GM19438 (cell line): ENCODE data around the gene ZIC3.
"Not testable (repeated sequence)": the region's sequence is repeated elsewhere in the genome, so short reads cannot be mapped to it uniquely, and the experiment has no call there.

Experiments
- ATAC-seq: cut with Tn5 transposase; IDR thresholded peaks from one replicate; pipeline ENCODE4 v1.9.1; 2021; ENCODE audit warnings: low read depth; ENCODE audit not compliant: unreplicated experiment

ZIC3 gene

DNA sequence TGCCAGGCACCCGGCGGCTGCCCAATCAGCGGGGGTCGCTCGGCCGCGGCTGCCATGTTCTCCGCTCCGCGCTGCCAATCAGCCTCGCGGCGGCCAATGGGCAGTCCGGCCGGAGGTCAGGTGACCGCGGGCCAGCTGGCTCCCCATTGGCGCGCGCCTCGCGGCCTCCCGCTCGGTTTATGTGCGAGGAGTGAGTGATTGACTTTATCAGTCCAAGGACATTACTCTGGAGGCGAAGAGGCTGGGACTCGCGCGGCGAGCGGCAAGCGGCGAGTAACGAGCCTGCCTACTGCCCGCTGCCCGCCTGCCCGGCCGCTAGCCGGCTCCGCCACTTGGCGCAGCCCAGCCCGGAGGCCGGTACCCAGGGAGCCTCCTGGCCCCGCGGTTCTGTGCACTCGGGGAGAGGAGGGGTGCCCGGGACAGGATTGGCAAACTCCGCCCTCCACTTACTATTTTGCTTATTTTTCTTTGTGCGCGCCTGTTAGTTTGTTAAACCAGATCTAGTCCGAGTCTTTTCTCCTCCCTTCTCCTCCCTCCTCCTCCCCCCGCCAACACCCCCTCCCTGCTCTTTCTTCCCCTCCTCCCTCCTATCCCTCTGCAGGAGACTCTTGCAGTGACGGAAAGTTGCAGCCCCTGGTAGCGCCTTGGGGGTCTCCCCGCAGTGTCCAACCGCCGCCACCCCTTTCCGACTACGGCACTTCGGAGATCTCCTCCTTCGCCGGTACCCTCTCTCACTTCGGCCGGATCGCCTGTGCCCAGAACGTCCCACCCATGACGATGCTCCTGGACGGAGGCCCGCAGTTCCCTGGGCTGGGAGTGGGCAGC is at the start of gene ZIC3:
TSS of gene ZIC3 (plus strand) at position 207 of the 825 bp plus-strand sequence. CDS start at position 772, 565 bp downstream.
- no peak for ATAC-seq

DNA sequence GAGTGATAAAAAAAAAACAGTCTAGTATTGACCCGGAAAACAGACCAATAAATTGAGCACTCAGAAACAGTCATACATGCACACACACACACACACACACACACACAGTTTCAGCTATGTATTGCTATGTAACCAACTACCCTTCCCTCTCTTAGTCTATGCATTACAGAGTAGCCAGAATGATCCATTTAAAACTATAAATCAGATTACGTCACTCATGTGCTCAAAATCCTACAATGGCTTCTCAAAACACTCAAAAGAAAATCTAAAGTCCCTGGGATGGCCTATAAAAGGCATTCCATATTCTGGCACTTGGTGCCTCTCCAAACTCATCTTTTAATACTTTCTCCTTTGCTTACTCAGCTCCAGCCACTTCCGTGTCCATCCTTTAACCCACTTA is 46.5 kb upstream of the ZIC3 start:
- ATAC-seq: no peak

DNA sequence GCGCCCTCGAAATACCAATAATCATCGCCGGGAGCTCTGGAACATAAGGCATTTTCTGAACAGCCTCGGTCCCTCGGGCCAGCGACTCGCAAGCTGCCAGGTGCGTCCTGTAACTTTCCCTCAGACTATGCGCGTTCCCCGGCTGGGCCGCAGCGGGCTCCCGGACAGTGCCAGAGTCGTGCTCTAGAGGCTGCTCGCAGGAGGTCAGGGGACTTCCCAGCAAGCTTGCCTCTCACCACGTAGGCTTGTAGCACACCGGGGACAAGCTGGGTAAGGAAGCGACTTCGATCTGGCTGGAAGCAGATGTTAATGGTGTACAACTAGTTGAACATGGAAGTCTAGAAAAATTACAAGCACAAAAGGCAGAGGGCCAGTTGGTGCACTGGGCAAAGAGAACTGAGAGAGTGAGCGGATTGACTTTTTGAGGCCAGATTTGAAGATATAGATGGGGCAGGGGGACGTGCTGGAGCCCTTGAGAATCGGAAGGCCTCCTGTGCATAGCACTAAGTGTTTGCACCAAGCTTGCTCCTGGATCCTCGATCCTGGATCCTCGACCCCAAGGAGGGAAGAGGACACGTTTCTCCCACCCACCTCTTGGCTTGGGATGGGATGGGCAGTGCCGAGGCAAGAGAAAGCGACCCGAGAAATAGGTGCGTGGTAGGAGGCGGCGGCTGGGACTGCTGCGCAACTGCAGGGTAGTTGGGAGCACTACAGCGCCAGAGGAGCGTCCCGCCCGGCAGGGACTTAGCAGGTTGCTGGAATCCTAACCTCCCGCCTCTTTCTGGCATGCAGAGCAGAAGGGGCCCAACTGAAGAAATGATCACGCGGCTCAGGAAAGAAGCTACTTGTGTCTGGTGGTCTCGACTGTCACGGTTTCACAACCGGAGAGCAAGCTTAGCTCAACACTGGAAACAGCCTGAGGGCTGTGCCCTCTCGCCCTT is 19.9 kb upstream of the ZIC3 start:
- no peak for ATAC-seq

DNA sequence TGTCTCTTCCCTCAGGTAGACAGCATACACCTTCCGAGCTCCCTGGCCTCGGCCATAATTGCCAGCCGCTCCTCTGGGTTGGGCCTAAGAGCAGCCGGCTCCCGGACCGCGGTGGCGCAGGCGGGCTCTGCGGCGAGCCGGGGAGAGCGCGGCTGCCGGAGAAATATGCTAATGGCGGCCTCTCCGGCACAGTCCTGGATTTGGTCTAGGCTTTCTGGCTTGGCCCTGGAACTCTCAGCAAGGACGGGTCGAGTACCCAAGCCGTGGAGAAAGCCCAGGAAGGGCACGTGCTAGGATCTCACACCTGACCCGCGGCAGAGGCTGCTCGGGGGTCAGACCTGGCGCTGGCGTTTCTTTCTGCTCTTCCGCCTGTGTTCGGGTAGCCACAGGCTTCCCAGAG is 18.6 kb upstream of the ZIC3 start:
- ATAC-seq: no peak

DNA sequence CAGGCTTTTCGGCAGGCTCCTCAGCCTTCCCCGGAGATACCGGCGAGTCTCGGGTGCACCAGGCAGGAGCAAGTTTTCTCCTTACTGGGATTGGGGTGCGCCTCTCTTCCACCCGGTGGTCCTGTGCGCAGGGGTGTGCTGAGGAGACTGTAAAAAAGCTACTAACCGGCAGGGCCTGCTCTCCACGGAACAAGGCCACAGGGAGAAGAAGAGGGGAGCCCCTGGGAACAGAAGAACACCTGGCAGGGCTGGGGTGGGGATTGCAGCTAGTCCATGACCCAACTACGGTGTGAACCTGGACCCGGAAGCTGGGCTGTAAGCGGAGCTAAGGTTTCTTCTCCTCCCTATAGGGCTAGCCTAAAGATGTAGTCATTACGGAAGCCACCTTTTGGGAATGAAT is 17.7 kb upstream of the ZIC3 start:
- ATAC-seq: no peak

DNA sequence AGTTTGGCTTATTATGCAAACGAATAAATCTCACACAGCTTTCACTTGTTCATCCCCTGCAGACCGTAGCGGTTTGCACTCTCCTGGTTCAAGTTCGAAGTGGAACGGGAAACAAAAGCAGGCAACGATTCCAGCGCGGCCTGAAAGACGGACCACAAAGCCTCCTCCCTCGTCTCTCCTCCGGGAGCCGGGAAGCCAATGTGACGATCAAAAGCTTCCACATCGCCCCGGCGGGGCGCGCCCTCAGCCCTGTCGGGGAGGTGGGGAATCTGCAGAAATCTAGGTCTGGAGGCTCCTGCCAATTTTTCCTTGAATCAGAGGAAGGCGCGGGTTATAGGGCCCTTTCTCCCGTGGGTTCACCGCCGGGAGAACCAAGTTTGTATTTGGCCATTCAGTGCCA is 16.9 kb upstream of the ZIC3 start:
- ATAC-seq: no peak

DNA sequence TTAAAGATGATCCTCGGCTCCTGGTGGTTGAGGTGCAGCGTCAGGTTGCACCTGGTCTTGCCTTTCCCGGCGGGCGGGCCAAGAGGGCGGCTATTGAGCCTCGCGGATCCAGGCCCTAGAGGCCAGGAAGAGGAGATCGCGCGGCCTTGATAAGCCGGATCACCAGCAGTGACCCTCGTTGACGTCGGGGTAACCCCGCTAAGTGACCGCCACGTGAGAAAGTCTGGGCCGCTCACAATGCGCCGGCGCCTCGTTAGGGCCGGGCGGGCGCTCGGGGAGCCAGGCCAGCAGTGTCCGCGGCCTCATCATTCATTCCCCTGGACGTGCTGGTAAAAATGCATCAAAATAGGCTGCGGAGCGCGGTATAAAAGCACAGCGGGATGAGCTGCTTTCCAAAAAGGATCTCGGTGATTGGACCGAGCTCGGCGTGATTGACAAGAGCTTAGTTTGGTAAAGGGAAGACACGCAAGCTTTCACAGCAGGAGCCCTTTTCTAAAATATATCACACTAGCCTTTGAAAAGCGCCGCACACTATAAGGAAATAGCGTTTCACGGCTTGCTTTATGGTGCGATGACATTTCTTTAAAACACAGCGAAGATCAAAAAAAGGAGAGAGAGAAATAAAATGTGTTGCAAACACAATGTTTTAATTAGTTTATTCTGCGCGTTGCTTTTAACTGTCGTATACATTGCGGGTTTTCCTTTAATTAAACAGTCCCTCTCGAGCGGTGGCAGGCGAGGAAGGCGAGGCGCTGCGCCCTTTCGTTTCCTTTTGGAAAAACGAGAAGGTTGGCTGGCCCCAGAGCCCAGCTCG is 15.9 kb upstream of the ZIC3 start:
- ATAC-seq: no peak

DNA sequence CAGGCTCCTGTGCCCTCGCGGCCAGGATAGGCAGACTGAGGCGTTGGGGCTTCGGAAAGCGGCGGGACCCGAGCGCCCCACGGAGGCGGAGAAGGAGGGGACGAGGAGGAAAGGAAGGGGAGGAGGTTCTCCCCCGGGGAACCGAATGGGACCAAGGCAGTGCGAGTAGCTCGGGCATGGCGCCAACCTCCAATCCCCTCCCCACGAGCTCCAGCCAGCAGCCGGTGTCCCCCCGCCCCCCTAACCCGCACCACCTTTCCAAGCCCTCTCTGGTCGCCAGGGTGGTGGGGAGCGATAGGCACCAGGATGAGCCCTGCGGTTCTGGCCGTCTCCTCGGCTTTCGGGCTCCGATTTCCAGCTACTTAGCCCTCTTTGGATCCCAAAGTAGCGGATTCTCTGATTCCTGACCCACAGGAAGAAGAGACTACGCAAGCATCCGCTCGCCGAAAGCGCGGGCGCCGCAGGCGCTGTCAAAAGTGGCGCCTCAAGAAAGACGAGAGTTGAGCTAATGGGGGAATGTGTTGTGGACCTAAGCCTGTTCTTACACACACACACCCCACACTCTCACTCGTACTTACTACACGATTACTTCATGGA is 15.2 kb upstream of the ZIC3 start:
- ATAC-seq: no peak

DNA sequence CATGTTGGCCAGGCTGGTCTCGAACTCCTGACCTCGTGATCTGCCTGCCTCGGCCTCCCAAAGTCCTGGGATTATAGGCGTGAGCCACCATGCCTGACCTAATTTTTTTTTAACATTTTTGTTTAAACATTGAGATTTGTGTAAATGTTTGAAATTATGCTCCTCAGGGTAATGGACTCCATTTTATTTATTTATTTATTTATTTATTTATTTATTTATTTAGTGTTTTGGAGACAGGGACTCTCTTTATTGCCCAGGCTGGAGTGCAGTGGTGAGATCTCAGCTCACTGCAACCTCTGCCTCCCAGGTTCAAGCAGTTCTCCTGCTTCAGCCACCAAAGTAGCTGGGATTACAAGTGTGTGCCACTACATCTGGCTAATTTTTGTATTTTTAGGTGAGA is 13.8 kb upstream of the ZIC3 start:
- ATAC-seq: not testable (repeated sequence)

DNA sequence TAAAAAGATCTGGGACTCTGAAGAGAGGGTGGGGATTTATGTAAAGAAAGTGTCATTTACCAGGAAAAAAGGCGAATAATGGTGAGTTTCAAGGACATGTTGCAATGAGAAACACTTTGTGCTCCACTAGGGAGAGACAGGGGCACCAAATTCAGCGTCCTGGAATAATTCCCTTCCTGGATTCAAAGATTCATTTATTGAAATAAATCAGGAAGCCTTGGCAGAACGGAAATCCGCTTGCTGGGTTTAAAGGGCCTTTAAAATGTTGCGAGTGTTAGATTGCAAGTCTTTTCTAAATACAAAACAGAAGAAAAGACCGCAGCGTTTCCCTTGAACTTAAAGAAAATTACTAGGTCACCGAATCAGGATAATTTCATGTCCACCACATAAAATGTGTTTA is 3.8 kb upstream of the ZIC3 start:
- no peak for ATAC-seq

DNA sequence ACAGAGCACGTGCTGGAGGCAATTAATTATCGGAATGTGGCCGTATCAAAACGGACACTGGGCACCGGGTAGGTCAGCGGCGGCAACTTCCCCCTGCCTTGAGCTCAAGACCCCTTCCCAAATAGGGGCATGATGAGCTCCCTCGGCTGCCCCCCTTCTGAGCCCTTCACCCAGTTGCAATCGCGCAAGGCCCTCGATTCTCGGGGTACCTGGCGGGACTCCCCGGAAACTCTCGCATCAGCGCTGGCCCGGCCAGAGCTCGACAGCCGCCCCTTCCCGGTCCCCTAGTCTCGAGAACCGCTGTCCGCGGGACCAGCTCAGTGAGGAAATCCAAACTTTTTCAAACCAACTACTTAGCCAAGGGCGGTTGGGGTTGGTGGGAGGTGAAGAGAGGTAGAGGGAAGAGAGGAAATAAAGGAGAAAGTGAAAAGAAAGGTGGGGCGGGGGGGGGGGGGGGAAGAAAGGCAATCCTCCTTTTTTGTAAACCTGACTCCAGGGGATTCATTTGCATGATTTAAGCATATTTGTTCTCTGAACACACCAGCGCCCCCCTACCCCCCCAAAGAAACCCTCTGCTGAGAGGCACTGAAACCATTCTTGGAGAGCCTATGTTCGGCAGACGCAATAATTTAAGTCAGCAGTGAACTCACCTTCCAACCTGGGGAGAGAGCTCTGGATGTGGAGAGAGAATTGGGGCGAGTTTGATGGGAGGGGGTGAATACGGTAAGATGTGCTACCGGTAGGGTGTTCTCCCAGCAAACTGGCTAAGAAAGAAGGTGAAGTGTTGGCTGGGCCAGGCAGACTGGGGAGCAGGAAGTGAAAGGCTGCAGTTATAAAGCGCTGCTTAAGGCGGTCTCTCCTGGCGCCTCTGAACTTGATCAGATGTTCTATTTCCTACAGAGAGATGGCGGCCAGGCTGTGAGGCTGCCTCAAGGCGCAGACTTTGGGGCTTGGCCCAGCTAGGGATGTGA is 2.0 kb upstream of the ZIC3 start:
- no peak for ATAC-seq

DNA sequence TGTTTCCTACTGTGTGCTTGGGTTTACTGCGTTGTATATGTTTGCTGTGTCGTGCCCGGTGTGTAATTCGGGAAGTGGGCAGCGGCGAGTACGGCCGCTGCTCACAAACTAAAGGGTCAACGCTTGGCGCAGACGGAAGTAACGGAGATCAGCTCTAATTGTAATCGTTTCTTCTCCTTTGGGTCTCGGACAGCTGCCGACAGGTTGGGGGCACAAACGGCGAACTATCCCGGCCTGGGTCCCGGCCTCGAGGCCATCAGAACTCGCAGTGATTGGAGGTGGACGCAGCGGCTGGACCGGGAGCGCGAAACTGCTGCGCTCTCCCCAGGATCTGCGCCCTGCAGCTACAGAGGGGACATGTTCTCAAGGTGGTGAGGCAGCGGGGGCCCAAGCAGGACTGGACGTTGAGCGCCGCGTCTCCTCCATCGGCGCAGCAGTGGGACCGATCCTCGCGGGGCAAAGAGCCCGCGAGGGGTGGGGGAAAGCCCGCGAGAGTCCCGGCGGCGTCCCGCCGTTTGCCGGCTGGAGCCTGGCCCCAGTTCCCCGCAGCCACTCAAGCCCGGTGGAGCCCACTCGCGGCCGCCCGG is 516 bp upstream of the ZIC3 start:
- no peak for ATAC-seq

DNA sequence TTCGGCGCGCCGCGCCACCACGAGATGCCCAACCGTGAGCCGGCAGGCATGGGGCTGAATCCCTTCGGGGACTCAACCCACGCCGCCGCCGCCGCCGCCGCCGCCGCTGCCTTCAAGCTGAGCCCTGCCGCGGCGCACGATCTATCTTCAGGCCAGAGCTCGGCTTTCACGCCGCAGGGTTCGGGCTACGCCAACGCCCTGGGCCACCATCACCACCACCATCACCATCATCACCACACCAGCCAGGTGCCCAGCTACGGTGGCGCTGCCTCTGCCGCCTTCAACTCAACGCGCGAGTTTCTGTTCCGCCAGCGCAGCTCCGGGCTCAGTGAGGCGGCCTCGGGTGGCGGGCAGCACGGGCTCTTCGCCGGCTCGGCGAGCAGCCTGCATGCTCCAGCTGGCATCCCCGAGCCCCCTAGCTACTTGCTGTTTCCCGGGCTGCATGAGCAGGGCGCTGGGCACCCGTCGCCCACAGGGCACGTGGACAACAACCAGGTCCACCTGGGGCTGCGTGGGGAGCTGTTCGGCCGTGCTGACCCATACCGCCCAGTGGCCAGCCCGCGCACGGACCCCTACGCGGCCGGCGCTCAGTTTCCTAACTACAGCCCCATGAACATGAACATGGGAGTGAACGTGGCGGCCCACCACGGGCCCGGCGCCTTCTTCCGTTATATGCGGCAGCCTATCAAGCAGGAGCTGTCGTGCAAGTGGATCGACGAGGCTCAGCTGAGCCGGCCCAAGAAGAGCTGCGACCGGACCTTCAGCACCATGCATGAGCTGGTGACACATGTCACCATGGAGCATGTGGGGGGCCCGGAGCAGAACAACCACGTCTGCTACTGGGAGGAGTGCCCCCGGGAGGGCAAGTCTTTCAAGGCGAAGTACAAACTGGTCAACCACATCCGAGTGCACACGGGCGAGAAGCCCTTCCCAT is 1.1 kb downstream of the ZIC3 start:
- ATAC-seq: no peak

DNA sequence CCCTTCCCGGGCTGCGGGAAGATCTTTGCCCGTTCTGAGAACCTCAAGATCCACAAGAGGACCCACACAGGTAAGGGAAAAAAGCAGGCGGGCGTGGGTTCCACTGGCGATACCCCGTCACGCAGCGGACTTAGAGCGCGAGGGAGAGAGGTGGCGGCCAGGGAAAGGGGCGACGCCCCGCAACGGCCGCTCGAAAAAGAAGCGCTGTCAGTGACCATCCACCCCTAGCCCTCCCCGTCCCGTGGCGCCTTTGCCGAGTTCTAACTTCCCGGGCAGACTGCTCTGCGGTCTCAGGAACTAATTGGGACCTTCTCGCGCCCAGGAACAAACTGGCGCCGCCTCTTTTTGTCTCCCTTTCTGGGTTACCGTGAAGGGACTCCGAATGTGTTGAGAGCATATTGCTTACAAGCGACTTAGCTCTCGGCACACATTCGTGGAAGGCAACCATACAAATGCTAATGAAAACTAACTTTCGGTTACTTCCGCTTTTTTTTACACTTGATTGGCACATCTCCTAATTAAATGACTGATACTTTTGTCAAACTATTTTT is 1.8 kb downstream of the ZIC3 start:
- ATAC-seq: no peak

DNA sequence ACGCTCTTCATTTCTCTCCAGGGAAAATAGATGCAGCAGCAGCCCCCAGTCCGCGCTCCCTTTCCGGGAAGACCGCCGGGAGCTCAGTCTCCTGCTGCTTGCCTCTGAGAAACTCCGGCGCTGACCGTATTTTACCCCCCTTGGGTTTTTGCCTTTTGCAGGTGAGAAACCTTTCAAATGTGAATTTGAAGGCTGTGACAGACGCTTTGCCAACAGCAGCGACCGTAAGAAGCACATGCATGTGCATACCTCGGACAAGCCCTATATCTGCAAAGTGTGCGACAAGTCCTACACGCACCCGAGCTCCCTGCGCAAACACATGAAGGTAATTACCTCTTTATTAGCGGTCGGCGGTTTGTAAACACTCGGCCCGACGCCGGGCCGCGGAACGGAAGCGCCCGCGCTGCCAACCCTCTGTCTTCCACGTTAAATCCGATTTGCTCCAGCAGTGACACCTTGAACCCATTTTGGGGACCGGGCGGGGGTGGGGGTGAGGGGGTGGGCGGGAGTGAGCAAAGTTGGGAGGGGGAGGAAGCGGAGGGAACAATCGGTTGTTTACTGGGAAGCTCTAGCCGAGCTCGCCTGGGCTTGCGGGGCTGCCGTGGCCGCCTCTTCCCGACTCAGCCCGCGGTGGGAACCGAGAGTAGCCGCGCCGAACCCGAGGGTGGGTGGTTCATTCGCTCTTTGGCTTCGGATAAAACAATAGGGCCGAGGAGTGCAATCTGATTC is 3.0 kb downstream of the ZIC3 start:
- no peak for ATAC-seq

DNA sequence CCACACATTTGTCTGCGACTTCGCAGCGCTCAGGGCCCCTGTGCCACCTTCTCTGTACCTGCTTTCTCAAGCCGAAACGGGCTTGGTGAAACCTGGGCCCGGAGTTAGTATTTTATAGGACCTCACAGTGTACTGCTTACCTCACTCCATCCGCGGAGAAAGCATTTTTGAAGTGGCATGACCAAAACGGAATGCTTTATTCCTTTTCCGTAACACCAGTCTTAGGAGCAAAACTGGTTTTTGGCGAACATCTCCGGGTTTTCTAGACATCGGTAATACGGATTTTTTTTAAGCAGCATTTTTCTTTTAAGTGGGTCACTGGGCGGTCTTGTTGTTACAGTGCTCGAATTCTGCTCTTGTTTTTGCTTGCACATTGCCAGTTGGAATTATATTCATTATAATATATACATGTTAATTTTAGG is 3.6 kb downstream of the ZIC3 start:
- no peak for ATAC-seq
